Panc1 (cell line): ENCODE measurements around the gene PLPP1. TPM values are rescaled to one million over a fixed set of nuclear protein-coding genes. Genes with fewer than 3 reads are reported as not detected.

Experiments used
- ATAC-seq: fragments of 200-7000 bp; cut with Tn5 transposase; 2 replicates; pipeline ENCODE4 v1.9.1; 2020; ENCODE audit warnings: mild to moderate bottlenecking, moderate library complexity
- BruUV-seq: library from RNA; stranded (reverse); fragments of 400-500 nt; replicated peaks from 2 replicates; lab custom pipeline; 2021; lab: Mats Ljungman, UMichigan
- CTCF ChIA-PET: fragments of 300-600 bp; sonication (Branson Sonifier 250); formaldehyde crosslinking; loops from one replicate; lab custom pipeline; 2022; ENCODE audit warnings: antibody characterized with exemption; lab: Charles Lee
- POLR2A ChIA-PET: fragments of 300-600 bp; sonication (Branson Sonifier 250); formaldehyde crosslinking; loops from one replicate; lab custom pipeline; 2022; ENCODE audit warnings: antibody characterized with exemption; lab: Charles Lee
- DNase-seq: peaks from one replicate; pipeline ENCODE4 v3.0.0-alpha.2; 2010; ENCODE audit warnings: low read depth, low spot score
- H3K27ac ChIP-seq: 2 replicates; pipeline ENCODE4 v1.5.1; 2011; ENCODE audit warnings: mild to moderate bottlenecking, low read length, inconsistent platforms
- H3K27me3 ChIP-seq: fragments of 200-500 bp; sonication (Bioruptor generic); 2 replicates; pipeline ENCODE4 v1.6.0; 2014; ENCODE audit warnings: low read length, inconsistent platforms; ENCODE audit not compliant: control insufficient read depth, insufficient read depth
- H3K36me3 ChIP-seq: fragments of 200-500 bp; sonication (Bioruptor generic); 2 replicates; pipeline ENCODE4 v1.5.1; 2014; ENCODE audit warnings: inconsistent platforms, mild to moderate bottlenecking, low read length, moderate library complexity; ENCODE audit not compliant: control insufficient read depth, insufficient read depth
- H3K4me1 ChIP-seq: 2 replicates; pipeline ENCODE4 v1.5.1; 2011; ENCODE audit warnings: inconsistent platforms, mild to moderate bottlenecking, low read length, moderate library complexity; ENCODE audit not compliant: control insufficient read depth, insufficient read depth
- H3K4me3 ChIP-seq, 2 experiments: 2 replicates each; pipeline ENCODE4 v1.5.1; 2011 to 2012; ENCODE audit warnings: low read depth in 2 of 2, low read length in 2 of 2, mild to moderate bottlenecking in 2 of 2, inconsistent platforms in 1 of 2, moderate library complexity in 1 of 2
- H3K9me3 ChIP-seq: fragments of 200-500 bp; sonication (Bioruptor generic); 2 replicates; pipeline ENCODE4 v1.5.1; 2014; ENCODE audit warnings: low read depth, mild to moderate bottlenecking, inconsistent platforms, low read length, moderate library complexity; ENCODE audit not compliant: control insufficient read depth, insufficient read depth
- CTCF ChIP-seq: fragments of 450-650 bp; IDR thresholded peaks from 2 replicates; pipeline ENCODE4 v1.5.1; 2017; ENCODE audit warnings: mild to moderate bottlenecking
- POLR2AphosphoS5 ChIP-seq: IDR thresholded peaks from 2 replicates; pipeline ENCODE4 v1.6.1; 2012; ENCODE audit warnings: mild to moderate bottlenecking, low read depth, low read length, moderate library complexity
- REST ChIP-seq, 2 experiments: IDR thresholded peaks; 2 replicates each; pipeline ENCODE4 v1.6.1; 2011 to 2012; ENCODE audit warnings: low read depth in 2 of 2, control low read depth in 1 of 2, low read length in 1 of 2, mild to moderate bottlenecking in 1 of 2, moderate library complexity in 1 of 2; ENCODE audit not compliant: insufficient read depth in 1 of 2
- SIN3A ChIP-seq: IDR thresholded peaks from 2 replicates; pipeline ENCODE4 v1.6.1; 2012; ENCODE audit warnings: low read depth, mild to moderate bottlenecking, low read length, moderate library complexity, borderline replicate concordance; ENCODE audit not compliant: insufficient read depth
- TCF7L2 ChIP-seq: IDR thresholded peaks from 2 replicates; pipeline ENCODE4 v1.6.1; 2011; ENCODE audit warnings: mild to moderate bottlenecking, low read depth, low read length, inconsistent platforms
- in situ Hi-C: cut with HindIII; loops from 2 replicates; pipeline ENCODE4 v1.10.0; 2016; ENCODE audit warnings: low sequenced_read_pairs, low pct_unique_long_range_greater_than_20kb
- intact Hi-C: fragments of 100-400 bp; cut with micrococcal nuclease; formaldehyde crosslinking; loops from one replicate; pipeline ENCODE4 v1.10.0; 2022; ENCODE audit not compliant: unreplicated experiment
- total RNA-seq: library from RNA; stranded (reverse); gene quantifications from one replicate; pipeline ENCODE4 v1.2.1, GENCODE V29; 2021; ENCODE audit not compliant: unreplicated experiment

Gene PLPP1
- total RNA-seq, 1 experiment from 2014 or later = 35.7 TPM

- ChIA-PET POLR2A (no interaction called here), CTCF (no interaction called here)
Observed at GRCh38 chr5:55510523-55510880, 24.3 kb downstream of the PLPP1 start.

GRCh38 chr5:55509796-55510522 is 24.8 kb downstream of the PLPP1 start:
- no TSS peak for BruUV-seq
- no peak for DNase-seq

More at GRCh38 chr5:55510523-55510880, 24.3 kb downstream of the PLPP1 start:
- intact Hi-C loops = no loop called here
- in situ Hi-C loops = no loop called here
- no peaks in the 10 kb centered on the region for H3K36me3 ChIP-seq
- TF ChIP-seq POLR2AphosphoS5 = no peak
- TF ChIP-seq TCF7L2 = no peak
- no peak for TF ChIP-seq CTCF
- DNase-seq (no peak), ATAC-seq (no peak)
- H3K4me3 ChIP-seq = no peak overlapping the region
- H3K4me1 ChIP-seq = peaks cover 6% of the 10 kb centered on the region; the same call in 1 of the 2 replicates
- no peaks in the 10 kb centered on the region for H3K9me3 ChIP-seq
- H3K27me3 ChIP-seq = no peaks in the 10 kb centered on the region
- BruUV-seq = no TSS peak
- H3K27ac ChIP-seq = no peak overlapping the region

GRCh38 chr5:55509097-55509496 is 25.7 kb downstream of the PLPP1 start:
- Histone ChIP-seq H3K4me1 (peaks cover 6% of the 10 kb centered on the region; the same call in 1 of the 2 replicates), H3K9me3 (no peaks in the 10 kb centered on the region), H3K4me3 (no peak overlapping the region), H3K27ac (no peak overlapping the region), H3K27me3 (no peaks in the 10 kb centered on the region), H3K36me3 (no peaks in the 10 kb centered on the region)
- intact Hi-C loops (no loop called here), in situ Hi-C loops (no loop called here)
- ChIA-PET POLR2A (no interaction called here), CTCF (no interaction called here)
- TF ChIP-seq SIN3A (no peak), POLR2AphosphoS5 (no peak), REST (IDR thresholded peaks at IDR 0.05; ENCODE audit: insufficient read depth in 1 of 2, low read depth in 2 of 2, low read length in 1 of 2) (no peak), CTCF (no peak), TCF7L2 (no peak)
- ATAC-seq = no peak
- no TSS peak for BruUV-seq
- DNase-seq = no peak

More at GRCh38 chr5:55509796-55510522, 24.8 kb downstream of the PLPP1 start:
- H3K27ac ChIP-seq = no peak overlapping the region
- no peaks in the 10 kb centered on the region for H3K9me3 ChIP-seq
- H3K4me1 ChIP-seq = peaks cover 6% of the 10 kb centered on the region; the same call in 1 of the 2 replicates
- POLR2A ChIA-PET = no interaction called here
- intact Hi-C loops = no loop called here
- no peaks in the 10 kb centered on the region for H3K27me3 ChIP-seq
- no peak for TF ChIP-seq CTCF
- CTCF ChIA-PET = no interaction called here
- no peak for ATAC-seq
- no peak overlapping the region for H3K4me3 ChIP-seq
- in situ Hi-C loops = no loop called here
- H3K36me3 ChIP-seq = no peaks in the 10 kb centered on the region
